Effector CD4-positive, alpha-beta T cell (primary cell): ENCODE results near the gene ARID1A.

Experiments used
- DNase-seq: peaks from one replicate; pipeline ENCODE4 v3.0.0-alpha.2; 2020

ARID1A gene

DNA sequence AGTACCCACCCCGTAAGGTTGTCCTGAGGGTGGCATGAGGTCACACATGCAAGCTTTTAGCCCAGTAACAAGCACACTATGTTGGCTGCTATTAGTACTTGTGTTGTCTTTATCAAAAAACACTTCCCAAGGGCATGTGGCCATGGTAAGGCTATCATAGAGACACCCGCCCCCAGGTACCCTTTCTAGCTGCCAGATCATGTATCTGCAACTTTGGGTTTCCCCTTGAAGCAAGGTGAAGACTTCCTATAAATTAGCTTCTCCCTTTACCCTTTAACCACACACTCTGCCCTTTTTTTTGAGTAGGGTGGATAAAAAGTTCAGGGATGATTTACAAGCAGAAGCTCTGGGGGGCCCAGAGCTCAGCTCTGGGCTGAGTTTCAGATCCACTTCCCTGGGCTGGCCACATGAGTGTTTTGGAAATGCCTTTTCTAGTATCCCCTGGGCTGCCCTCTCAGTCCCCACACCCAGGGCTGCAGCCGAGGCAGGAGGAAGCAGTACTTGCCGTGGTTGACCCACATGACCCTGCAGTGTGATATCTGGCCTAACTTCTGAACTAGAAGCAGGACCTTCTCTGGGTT lies 132.7 kb downstream of the ARID1A start:
- DNase-seq: no peak

DNA sequence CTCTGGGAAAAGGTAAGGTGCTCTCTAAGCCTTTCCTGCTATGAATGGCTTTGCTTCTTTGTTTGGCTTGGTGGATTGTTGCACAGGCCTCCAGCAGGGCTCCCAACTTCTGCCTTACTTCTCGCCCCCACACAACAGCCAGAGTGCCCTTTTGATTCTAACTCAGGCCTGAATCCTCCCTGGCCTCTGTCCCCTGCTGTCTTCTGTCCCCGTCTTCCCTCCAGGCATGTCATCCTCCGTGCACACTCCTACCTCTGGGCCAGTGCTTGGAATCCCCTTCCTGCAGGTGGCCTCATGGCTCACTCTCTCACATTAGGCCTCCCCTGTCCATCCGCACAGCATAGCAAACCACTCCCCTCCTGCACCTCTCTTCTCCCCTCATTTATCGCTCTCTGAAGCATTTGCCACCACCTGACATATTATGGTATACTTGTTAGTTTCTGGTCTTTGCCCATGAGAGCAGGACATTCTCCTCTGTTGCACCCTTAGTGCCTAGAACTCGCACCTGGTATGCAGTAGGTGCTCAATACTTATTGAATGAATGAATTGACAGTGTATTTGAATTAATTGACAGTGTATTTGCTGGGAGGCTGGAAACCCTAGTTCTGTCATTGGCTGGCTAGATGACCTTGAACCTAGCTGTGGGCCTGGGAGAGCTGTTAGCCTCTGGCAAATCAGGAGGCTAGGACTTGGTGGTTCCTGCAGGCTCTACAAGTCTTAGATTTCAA lies 133.5 kb downstream of the ARID1A start:
- DNase-seq: no peak

DNA sequence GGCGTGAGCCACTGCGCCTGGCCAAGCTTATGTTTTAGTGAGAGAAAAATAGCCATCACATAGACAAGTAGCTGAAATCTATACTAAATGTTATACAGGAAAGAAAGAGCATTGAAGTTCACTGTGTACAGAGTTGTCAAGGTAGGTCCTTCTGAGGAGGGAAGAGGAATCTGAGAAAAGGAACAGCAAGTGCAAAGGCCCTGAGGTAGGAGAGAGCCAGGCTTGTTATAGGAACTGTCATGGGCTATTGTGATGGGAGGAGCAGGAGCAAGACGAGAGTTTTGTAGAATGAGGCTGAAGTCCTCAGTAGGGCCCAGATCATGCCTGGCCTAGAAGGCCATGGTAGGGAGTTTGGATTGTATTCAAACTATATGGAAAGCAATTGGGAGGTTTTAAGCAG lies 135.2 kb downstream of the ARID1A start:
- DNase-seq: no peak
